NCI-H446 treated with DMSO at 0.1 percent for 48 hours (cell line): ENCODE results near the gene PDE11A.

Source experiments
- DNase-seq: peaks from one replicate; lab custom pipeline; 2025; lab: John Stamatoyannopoulos, UW

Gene PDE11A

DNA sequence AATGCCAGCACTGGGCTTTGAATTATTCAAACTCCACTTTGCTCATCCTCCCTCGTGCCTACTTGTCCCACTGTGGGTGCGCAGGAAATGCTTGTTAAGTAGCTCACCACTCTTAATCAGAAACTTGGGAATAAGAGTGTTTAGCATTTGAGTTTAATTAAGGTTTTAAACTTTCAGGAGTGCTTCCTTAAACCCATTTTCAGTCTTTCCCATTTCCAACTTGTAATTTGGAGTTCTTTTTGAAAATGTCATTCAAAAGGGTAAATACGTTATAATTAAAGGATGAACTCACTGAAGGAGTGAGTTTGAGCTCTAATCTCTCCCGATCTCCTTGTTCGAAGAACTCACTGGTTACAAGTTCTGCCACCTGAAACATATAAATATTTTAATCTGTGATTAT lies 403.4 kb downstream of the PDE11A start:
- DNase-seq, result no peak

- no peak for DNase-seq
These were observed 404.0 kb downstream of the PDE11A start for GRCh38 chr2:177668617-177669016.

DNA sequence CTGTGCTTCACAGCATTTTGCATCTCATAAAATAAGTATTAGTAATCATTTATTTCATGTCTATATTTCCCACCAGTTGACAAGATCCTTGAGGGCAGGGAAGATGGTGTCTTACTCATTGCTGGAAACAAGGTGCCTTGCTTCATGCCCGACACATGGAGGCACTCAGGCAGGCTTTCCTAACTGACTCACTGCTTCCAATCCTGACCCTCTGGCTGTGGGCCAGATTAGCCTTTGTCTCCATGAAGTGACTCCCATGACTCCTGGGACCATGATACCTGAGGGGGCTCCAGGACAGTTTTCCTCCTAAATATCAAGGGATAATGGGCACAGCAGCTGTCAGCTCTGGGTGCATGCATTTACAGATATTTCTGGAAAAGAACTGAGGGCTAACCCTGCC lies 405.0 kb downstream of the PDE11A start:
- no peak for DNase-seq

DNA sequence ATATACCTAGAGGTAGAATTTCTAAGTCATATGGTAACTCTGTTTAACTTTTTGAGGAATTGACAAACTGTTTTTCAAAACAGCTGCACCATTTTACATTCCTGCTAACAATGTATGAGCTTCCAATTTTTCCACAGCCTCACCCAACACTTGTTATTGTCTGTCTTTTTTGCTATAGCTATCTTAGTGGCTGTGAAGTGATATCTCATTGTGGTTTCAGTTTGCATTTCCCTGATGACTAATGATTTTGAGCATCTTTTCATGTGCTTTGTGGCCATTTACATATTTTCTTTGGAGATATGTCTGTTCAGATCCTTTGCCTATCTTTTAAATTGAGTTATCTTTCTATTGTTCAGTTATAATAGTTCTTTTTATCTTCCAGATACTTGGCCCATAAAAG lies 406.2 kb downstream of the PDE11A start:
- no peak for DNase-seq

DNA sequence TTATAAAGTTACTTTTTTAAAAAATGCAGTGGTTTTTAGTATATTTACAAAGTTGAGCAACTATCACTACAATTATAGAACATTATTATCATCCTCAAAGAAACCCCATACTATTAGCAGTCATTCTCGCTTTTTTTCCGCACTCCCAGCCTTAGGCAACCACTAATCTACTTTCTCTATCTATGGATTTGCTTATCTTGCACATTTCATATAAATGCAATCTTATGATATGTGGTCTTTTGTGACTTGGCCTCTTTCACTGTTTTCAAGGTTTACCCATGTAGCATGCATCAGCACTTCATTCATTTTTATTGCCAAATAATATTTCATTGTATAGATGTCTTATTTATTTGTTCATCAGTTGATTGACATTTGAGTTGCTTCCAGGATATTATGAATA lies 406.6 kb downstream of the PDE11A start:
- DNase-seq, result no peak

DNA sequence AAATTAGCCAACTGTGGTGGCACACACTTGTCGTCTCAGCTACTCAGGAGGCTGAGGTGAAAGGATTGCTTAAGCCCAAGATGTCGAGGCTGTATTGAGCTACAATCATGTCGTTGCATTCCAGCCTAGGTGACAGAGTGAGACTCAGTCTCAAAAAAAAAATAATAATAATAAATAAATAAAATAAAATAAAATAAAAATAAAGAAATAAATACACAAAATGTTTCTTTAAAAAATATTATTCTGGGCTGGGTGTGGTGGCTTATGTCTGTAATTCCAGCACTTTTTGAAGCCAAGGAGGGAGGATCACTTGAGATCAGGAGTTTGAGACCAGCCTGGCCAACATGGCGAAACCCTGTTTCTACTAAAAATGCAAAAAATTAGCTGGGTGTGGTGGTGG lies 407.2 kb downstream of the PDE11A start:
- no peak for DNase-seq

- DNase-seq, result no peak
These were observed 409.7 kb downstream of the PDE11A start for GRCh38 chr2:177662895-177663294.

GRCh38 chr2:177660742-177661141 lies 411.8 kb downstream of the PDE11A start:
- no peak for DNase-seq

GRCh38 chr2:177658309-177658708 lies 414.3 kb downstream of the PDE11A start:
- DNase-seq, result no peak

- DNase-seq, result no peak
These were observed 420.7 kb downstream of the PDE11A start for GRCh38 chr2:177651833-177652232.

DNA sequence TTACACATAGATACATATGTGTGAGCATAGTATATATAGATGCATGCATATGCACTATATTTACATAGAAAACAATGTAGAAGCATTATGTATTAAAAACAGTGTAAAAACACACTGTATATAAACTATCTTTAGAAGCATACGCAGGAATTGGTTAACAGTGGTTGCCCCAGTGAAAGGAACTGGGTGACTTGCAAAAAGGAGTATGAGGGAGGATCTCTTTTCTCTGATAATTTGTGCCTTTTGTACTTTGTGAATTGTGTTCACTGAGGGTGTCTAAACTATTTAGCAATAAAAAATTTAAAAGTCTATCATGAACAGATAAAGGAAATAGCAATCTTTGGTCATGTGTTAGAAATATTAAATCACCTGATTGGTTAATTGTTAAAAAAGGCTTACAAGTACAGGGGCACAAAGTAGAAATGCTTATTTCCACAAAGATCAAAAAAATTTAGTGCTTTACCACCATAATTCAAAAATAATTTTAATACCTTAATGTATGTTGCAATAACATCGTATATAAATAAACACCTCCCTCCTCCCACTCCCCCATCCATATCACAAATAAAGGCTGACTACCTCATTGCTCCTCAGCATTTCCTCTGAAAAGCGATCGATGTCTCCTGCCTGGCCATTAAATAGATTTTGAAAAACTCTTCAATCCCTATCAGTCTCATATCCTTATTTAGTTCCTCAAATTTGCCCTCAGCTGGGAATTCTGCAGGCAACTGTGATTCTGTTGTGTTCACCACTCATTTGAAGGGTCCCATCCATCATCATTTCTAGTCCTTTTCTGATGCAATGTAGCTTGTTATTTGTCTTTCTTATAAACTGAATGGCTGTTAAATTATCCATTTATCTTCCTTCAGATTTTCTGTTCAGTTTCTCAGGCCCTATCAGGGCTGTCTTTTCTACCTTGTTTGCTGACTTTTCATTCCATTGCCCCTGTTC lies 422.7 kb downstream of the PDE11A start:
- no peak for DNase-seq

DNA sequence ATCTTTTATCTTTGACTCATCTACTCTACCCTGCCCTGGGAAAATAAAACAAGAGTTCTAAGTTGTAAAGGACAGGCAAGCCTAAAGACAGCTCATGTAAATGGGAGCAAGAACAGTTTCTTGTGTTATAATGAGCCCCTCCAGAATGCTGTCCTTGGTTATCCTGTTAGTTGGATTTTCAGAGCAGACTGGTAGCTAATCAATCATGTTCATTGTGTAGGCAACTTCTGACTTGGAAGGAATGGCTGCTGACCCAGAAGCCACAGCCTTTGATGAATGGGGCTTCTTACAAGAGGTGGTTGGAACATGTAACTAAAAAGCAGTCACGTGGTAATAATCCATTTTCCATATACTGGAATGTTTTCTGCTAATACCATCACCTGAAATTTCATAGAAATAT lies 425.8 kb downstream of the PDE11A start:
- no peak for DNase-seq

DNA sequence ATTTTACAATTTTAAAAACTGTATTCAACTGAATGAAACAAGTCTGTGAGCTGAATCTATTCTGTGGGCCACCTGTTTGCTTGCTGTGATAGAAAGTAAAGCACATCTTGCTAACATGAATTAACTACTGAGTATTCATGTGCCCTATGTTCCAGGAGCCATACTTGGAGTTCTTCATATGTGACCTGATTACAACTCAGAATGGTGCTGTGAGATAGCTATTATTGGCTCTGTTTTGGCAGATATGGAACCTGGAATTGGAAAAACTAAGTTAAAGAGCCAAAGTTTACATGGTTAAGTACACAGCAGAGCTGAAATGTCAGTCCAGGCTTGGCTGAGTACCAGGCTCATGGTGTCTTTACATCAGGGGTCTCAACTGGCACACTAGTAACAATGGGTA lies 426.3 kb downstream of the PDE11A start:
- no peak for DNase-seq

GRCh38 chr2:177641331-177641730 lies 431.2 kb downstream of the PDE11A start:
- peak; percentile 88 for DNase-seq

GRCh38 chr2:177640423-177640822 lies 432.2 kb downstream of the PDE11A start:
- DNase-seq, result no peak

GRCh38 chr2:177639262-177639914 lies 433.2 kb downstream of the PDE11A start:
- no peak for DNase-seq

DNA sequence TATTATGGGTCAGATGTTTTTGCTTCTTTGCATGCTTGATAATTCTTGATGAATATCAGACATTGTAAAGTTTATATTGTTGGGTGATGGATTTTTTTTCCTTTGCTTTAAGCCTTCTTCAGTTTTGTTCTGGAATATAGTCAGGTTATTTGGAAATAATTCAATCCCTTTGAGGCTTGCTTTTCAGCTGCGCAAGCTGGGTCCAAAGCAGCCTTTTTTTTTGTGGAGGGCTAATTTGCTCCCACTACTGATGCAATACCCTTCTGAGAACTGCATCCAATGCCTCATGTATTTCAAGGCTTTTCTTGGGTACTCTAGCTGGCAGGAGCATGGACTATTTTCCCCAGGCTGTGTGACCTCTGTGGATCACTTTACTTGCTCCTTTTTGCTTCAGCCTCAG lies 434.1 kb downstream of the PDE11A start:
- no peak for DNase-seq

GRCh38 chr2:177636672-177637071 lies 435.9 kb downstream of the PDE11A start:
- no peak for DNase-seq

- no peak for DNase-seq
These were observed 436.9 kb downstream of the PDE11A start for GRCh38 chr2:177635696-177636095.

DNA sequence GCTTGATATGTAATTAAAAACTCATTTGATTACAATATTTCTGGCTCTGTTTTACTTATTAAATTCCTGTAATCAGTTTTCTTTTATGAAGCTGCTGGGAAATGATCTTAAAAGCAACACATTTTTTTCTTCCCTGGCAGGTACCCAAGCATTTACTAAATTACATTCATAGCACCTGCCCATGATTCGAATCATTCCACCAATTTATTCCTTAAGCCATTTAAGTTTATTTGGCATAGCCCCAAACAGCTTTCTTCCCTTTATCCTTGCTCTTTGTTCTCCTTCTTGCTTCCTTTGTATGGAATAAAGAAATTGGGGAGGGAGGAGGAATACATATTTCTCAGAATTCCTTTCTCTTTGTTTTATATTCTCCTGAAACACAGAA lies 438.7 kb downstream of the PDE11A start:
- DNase-seq, result no peak

DNA sequence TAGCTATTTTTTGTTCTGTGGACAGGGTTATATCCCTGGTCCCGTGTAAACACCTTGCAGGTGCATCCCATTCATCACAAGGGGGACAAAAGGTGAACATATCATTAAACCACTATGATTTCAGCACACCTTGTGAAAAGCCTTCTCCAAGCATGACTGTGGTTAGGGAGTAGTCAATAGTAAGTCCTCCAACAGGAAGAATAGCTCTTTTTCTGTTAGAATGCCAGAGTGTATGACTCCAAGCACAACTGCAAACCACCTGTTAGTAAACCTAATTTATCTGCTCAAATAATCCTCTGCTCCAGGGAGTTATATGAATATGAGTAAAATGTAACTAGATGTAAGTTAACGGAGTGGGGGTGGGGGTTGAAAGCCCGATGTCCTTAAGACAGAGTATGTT lies 439.5 kb downstream of the PDE11A start:
- DNase-seq, result no peak

DNA sequence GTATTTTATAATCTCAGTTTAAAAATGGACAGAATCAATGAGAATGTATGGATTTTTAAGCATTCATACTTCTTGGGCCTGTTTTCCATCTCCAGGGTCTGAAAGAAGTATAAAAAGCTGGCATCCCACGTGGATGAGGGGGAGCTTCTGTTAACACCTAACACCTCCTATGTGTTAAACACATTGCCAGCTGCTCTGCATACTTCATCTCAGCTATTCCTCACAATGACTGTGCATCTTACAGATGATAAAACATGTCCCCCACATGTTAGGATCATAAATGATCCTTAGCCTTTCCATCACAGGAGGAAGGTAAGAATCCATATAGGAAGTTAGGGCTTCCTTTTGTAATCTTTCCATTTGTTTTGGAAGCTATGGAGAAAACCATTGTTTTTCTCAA lies 440.9 kb downstream of the PDE11A start:
- no peak for DNase-seq

- no peak for DNase-seq
These were observed 443.1 kb downstream of the PDE11A start for GRCh38 chr2:177629357-177630024.
